NOMO-1 (cell line): ENCODE data around the gene DCTN2.

ENCODE experiments used
- DNase-seq, 2 experiments: peaks; one replicate each; lab custom pipeline; 2025; ENCODE audit not compliant: unreplicated experiment in 2 of 2; lab: John Stamatoyannopoulos, UW

Gene DCTN2

DNA sequence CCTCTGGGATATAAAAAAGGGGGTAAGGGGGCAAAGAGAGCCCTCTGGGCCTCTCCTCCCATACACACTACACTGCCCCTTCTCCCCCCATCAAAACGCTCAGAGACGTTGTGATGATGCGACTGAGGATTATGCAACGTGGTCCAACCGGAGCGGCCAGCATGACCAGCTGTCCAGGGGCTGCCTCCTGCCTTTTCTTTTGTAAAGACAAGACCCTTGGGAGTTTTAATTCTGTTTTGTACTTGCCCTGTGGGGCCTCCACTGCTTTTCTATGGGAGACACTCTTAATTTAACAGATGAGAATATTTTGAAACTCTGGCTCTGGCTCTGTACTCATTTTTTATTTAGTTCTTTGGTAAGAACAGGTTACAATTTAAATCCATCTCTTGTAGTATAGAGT lies 17.2 kb downstream of the DCTN2 start:
- no peak for DNase-seq

DNA sequence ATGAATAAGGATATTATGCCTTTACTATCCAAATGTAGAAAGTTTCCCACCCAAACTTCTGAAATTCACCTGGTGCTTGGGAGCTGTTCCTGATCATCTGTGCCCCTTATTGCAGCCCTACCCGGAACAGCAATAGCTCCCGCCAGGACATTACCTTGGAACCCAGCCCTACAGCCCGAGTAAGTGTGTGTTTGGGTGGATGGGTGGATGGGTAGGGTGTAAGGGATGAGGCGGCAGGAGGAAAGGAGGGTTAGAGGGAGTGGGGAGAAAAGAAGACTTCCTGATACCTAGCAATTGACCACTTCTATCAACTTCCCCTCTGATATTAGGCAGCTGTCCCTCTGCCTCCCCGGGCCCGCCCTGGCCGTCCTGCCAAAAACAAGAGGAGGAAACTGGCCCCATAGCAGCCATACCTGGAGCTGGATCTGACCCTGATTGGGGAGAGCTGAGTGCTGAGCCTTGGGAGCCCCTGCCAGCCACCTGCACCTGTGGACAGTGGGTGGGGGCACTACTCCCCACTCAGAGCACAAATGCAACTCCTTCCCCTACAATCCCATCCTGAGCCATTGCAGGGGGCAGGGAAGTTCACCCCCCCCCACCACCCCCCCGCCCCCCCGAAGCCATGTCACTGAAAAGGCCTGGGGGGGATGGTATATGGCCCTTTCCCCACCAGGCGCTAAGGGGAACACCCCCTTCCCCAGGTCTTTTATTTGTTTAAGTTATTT lies 18.0 kb downstream of the DCTN2 start:
- no peak for DNase-seq

- DNase-seq, result no peak
Observed at GRCh38 chr12:57528176-57528575, 18.8 kb downstream of the DCTN2 start.

DNA sequence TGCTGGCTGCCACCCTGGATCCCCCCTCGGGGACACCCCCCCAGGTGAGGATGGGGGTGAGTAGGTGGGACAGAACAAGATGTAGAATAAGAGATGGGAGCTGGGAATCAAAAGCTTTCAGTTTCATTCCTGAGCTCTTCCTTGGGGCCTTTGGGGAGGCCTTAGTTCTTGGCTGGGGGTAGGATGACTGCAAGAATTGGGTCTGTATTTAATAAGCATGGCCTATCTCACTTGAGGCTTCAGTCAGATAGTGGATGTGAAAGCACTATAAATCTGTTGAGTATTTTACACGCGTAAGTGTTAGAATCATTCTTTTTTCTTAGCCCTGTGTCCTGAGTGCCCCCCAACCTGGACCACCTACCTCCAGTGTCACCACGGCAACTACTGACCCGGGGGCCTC lies 19.8 kb downstream of the DCTN2 start:
- DNase-seq, result no peak

- DNase-seq, result no peak
Observed at GRCh38 chr12:57526477-57527126, 20.4 kb downstream of the DCTN2 start.

DNA sequence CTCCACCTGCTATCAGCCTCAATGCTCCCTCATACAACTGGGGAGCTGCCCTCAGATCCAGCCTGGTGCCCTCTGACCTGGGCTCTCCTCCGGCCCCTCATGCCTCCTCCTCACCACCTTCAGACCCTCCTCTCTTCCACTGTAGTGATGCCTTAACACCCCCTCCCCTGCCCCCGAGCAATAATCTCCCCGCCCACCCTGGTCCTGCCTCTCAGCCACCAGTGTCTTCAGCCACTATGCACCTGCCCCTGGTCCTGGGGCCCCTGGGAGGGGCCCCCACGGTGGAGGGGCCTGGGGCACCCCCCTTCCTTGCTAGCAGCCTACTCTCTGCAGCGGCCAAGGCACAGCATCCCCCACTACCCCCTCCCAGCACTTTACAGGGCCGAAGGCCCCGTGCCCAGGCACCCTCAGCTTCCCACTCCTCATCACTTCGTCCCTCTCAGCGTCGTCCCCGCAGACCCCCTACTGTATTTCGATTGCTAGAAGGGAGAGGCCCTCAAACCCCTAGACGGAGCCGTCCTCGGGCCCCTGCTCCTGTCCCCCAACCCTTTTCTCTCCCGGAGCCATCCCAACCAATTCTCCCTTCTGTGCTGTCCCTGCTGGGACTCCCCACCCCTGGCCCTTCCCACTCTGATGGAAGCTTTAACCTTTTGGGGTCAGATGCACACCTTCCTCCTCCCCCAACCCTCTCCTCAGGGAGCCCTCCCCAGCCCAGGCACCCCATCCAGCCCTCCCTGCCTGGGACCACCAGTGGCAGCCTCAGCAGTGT lies 21.2 kb downstream of the DCTN2 start:
- no peak for DNase-seq

- no peak for DNase-seq
Observed at GRCh38 chr12:57524814-57525614, 22.0 kb downstream of the DCTN2 start.

GRCh38 chr12:57523706-57524614 lies 23.0 kb downstream of the DCTN2 start:
- no peak for DNase-seq

GRCh38 chr12:57522887-57523705 lies 23.9 kb downstream of the DCTN2 start:
- DNase-seq, result peak; percentile 65 to 82

DNA sequence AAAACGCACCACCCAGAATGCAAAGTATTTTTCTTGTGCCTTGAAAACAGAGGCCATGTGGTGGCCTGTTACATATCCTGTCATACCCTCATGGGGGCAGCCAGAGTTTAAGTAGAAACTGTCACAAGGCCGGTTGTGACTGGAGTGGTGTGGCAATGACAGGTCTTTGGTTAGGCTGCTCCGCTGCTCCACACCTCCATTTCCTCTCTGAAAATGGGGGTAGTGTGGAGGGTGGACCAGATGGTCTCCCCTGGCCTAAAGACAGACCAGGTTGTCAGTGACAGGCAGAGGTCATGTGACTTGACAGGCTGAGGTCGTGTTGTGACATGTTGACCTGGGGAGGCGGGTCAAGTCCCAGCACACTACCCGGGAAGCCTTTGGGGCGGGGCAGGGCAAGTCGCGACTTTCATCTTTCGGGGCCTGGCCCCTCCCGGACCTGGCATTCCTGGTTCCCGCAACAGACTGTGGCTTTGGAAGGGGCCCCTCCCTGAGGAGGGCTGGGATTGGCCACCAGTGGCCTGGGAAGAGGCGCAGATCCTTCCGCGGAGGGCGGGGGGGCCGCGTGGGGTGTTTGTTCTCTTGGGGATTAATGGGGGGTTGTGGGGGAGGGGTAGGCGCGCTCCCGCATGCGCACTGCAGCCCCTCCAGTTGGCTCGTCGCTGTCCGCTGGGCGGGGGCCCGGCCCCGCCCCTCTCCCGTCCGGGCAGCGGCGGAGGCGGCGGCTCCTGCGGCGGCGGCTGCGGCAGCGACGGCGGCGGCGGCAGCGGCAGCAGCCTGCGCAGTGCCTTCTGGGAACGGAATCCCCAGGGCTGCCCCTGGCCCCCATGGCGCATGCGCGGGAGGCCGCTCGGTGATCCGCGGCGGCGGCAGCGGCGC lies 24.7 kb downstream of the DCTN2 start, which contains the start of gene MBD6:
TSS of gene MBD6 (plus strand) at position 814 of the 876 bp plus-strand sequence. CDS start 1,480 bp downstream, outside the sequence.
- DNase-seq, result peak; percentile 90 to 92

GRCh38 chr12:57521525-57522010 lies 25.4 kb downstream of the DCTN2 start:
- DNase-seq, result no peak

- DNase-seq, result peak; percentile 97
Observed at GRCh38 chr12:57520053-57520818, 26.8 kb downstream of the DCTN2 start, which contains the start of gene DDIT3. TSS of gene DDIT3 (minus strand) at chr12:57520514. CDS start at chr12:57517406, 3,108 bp downstream.

GRCh38 chr12:57519796-57520052 lies 27.3 kb downstream of the DCTN2 start:
- DNase-seq, result peak; percentile 39 to 52

- peak in 1 of 2 experiments; percentile 37 for DNase-seq
Observed at GRCh38 chr12:57518920-57519795, 27.8 kb downstream of the DCTN2 start.

DNA sequence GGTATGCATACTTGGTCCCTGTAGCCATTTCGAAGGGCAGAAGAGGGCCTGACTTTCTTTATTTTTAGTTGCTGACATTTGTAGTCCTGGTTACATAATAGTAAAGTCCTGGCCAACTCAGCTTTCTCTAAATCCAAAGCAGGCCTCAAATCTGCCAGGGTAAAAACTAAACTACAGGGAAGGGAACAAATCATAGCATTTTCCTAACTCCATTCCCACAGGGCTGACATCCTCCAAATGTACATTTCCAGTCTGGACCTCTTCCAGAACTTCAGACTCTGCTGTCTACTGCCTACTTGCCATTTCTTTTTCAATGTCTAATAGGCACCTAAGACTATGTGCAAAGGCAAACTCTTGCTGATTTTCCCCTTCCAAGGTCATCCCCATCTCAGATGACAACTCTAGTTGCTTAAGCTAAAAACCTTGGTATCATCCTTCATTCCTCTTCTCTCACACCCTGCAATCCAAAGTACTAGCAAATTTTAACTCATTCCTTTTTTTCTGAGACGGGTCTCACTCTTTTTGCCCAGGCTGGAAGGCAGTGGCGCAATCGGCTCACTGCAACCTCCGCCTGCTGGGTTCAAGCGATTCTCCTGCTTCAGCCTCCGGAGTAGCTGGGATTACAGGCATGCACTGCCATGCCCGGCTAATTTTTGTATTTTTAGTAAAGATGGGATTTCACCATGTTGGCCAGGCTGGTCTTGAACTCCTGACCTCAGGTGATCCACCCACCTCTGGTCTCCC lies 28.6 kb downstream of the DCTN2 start:
- DNase-seq, result no peak
